ENCODE data around the gene GBF1. TPM values are rescaled to one million over a fixed set of nuclear protein-coding genes. Genes with fewer than 3 reads are reported as not detected.

The GBF1 gene
- total RNA-seq, 1 experiment from 2014 or later: 50.6 TPM

DNA sequence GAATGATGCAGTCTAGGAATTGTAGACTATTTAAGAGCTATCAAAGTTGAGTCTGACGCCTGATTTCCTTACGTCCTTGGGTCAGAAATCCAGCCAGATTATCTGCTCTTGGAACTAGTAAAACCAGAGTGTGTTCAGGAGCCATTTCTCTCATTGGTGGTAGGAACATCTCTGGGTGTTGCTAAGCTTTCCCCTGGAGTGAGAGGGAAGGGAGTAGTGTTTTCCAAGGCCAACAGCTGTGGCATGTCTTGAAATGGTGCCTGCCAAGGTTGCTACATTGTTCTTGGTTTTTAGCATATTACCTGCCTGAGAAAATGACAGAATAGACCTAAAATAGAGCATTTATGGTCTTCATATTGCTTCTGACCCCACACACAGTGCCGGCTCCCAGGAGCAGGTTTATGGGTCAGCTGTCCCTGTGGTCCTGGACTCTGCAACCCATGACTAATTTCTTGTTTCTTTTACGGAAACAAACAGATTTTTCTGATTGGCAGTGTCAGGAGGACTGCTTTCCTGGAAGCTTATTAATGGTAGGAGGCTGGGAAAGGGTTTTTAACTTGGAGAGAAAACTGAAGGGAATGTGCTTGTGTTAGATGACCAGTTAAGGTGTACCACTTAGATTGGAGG is 17.5 kb downstream of the GBF1 start:
- POLR2A ChIA-PET: interaction anchor here (0.7 to 2.1 kb wide), 5 partner anchors 14 to 491 kb away, joined by 3 to 5 read pairs (median 3); partner anchors contain the start of gene GBF1

DNA sequence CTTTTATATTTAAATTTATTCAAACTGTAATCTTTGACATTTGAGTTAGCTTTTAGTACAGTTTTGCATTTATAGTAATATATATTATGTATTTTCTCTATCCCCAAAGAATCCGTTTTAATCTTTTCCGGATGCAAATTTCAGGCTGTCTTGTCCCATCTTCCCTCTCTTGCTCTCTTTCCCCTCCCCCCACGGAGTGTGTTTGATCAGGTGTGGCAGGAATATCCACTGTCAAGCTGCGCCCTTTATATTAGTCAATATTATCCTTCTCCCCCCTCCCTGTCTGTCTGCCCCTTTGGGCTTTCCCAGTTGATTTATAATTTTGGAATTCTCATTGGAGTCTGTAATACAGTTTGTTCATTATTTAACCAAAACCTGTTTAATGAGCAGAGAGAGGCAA is 19.0 kb downstream of the GBF1 start:
- Mint-ChIP-seq H3K9me3 (ENCODE audit: unreplicated experiment) (no peaks in the 10 kb centered on the region), H3K27me3 (ENCODE audit: insufficient read depth, unreplicated experiment) (no peaks in the 10 kb centered on the region), H3K4me1 (ENCODE audit: insufficient read depth, unreplicated experiment) (peaks cover 17% of the 10 kb centered on the region), H3K36me3 (ENCODE audit: insufficient read depth, unreplicated experiment) (peaks cover 44% of the 10 kb centered on the region), H3K4me3 (ENCODE audit: unreplicated experiment) (no peak overlapping the region), H3K27ac (ENCODE audit: low read depth, unreplicated experiment) (no peak overlapping the region)
- ChIA-PET POLR2A (interaction anchor here (0.9 to 1.3 kb wide), 2 partner anchors 10 to 14 kb away, joined by 3 to 4 read pairs; no protein-coding TSS in a partner anchor), CTCF (no interaction called here)
- DNase-seq (ENCODE audit: unreplicated experiment): no peak
- no TSS peak for BruUV-seq (replicated peaks)
- intact Hi-C loops (cut with micrococcal nuclease): no loop called here
- TF ChIP-seq CTCF (IDR thresholded peaks at IDR 0.05; ENCODE audit: unreplicated experiment): no peak

More for the DNA sequence above, 17.5 kb downstream of the GBF1 start:
- DNase-seq (ENCODE audit: unreplicated experiment): no peak
- peaks cover 4% of the 10 kb centered on the region for H3K4me1 Mint-ChIP-seq (ENCODE audit: insufficient read depth, unreplicated experiment)
- no peaks in the 10 kb centered on the region for H3K9me3 Mint-ChIP-seq (ENCODE audit: unreplicated experiment)
- no TSS peak for BruUV-seq (replicated peaks)
- no peak overlapping the region for H3K27ac Mint-ChIP-seq (ENCODE audit: low read depth, unreplicated experiment)
- no peak for TF ChIP-seq CTCF (IDR thresholded peaks at IDR 0.05; ENCODE audit: unreplicated experiment)
- intact Hi-C loops (cut with micrococcal nuclease): no loop called here
- H3K27me3 Mint-ChIP-seq (ENCODE audit: insufficient read depth, unreplicated experiment): no peaks in the 10 kb centered on the region
- H3K4me3 Mint-ChIP-seq (ENCODE audit: unreplicated experiment): no peak overlapping the region
- H3K36me3 Mint-ChIP-seq (ENCODE audit: insufficient read depth, unreplicated experiment): peaks cover 53% of the 10 kb centered on the region
- CTCF ChIA-PET: interaction anchor here (1.0 kb wide), 1 partner anchor 88 kb away, joined by 5 read pairs; no protein-coding TSS in a partner anchor

DNA sequence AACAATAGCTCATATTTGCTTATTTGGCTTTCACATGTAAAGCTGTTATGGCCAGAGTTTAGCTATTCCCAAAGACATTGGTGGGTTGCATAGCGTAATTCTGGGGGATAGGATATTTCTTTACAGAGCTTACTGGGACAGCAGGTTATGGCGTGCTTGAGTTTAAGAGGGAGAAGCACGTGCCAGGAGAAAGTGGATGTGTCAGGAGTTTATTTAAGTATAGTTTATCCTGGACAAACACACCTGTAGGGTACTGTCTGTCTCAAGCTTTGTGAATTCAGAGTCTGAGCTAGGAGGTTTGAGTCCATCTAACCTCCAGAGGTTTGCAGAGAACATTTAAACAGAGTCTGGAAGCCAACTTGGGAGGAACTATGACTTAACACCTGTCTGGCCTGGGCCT is 21.3 kb downstream of the GBF1 start:
- Mint-ChIP-seq H3K4me1 (ENCODE audit: insufficient read depth, unreplicated experiment) (peaks cover 17% of the 10 kb centered on the region), H3K4me3 (ENCODE audit: unreplicated experiment) (no peak overlapping the region), H3K36me3 (ENCODE audit: insufficient read depth, unreplicated experiment) (peaks cover 27% of the 10 kb centered on the region), H3K27me3 (ENCODE audit: insufficient read depth, unreplicated experiment) (no peaks in the 10 kb centered on the region), H3K27ac (ENCODE audit: low read depth, unreplicated experiment) (no peak overlapping the region), H3K9me3 (ENCODE audit: unreplicated experiment) (no peaks in the 10 kb centered on the region)
- POLR2A ChIA-PET: interaction anchor here (0.6 to 2.0 kb wide), 3 partner anchors 18 to 489 kb away, joined by 3 to 7 read pairs (median 3); no protein-coding TSS in a partner anchor
- intact Hi-C loops (cut with micrococcal nuclease): no loop called here
- no peak for TF ChIP-seq CTCF (IDR thresholded peaks at IDR 0.05; ENCODE audit: unreplicated experiment)
- DNase-seq (ENCODE audit: unreplicated experiment): no peak
- CTCF ChIA-PET: interaction anchor here (0.6 kb wide), 1 partner anchor 425 kb away, joined by 3 read pairs; no protein-coding TSS in a partner anchor
- BruUV-seq (replicated peaks): no TSS peak

DNA sequence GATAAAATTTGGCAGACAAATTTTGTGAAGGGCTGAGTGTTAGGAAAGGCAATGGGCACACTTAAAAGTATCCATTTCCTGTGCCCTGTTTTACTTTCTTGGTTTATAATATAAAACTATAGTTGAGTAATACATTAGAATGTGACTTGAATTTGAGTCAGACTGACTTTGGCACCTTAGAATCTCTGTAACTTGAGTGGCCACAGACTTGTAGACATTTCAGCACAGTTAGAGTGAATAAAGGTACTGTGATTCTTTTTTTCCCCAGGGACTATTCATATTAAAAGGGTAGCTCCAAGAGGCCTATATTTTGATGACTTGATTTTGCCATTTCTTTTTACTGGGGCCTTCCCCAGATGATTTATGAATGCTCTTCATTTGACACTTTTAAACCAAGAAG is 22.4 kb downstream of the GBF1 start:
- Mint-ChIP-seq H3K9me3 (ENCODE audit: unreplicated experiment) (no peaks in the 10 kb centered on the region), H3K4me1 (ENCODE audit: insufficient read depth, unreplicated experiment) (peaks cover 17% of the 10 kb centered on the region), H3K27me3 (ENCODE audit: insufficient read depth, unreplicated experiment) (no peaks in the 10 kb centered on the region), H3K27ac (ENCODE audit: low read depth, unreplicated experiment) (no peak overlapping the region), H3K36me3 (ENCODE audit: insufficient read depth, unreplicated experiment) (peaks cover 28% of the 10 kb centered on the region), H3K4me3 (ENCODE audit: unreplicated experiment) (no peak overlapping the region)
- no peak for TF ChIP-seq CTCF (IDR thresholded peaks at IDR 0.05; ENCODE audit: unreplicated experiment)
- DNase-seq (ENCODE audit: unreplicated experiment): peak; percentile 59
- CTCF ChIA-PET: interaction anchor here (1.3 to 1.4 kb wide), 2 partner anchors 11 to 84 kb away, joined by 5 read pairs; no protein-coding TSS in a partner anchor
- intact Hi-C loops (cut with micrococcal nuclease): no loop called here
- BruUV-seq (replicated peaks): no TSS peak
- POLR2A ChIA-PET: interaction anchor here (0.7 to 2.0 kb wide), 3 partner anchors 16 to 283 kb away, joined by 3 to 7 read pairs (median 3); no protein-coding TSS in a partner anchor
